GM19023 (cell line): Measurements from ENCODE around the gene TASOR.
A peak's percentile ranks its signal among the peaks of the same experiment; 100 is the strongest.
"Not testable (repeated sequence)": the region's sequence is repeated elsewhere in the genome, so short reads cannot be mapped to it uniquely, and the experiment has no call there.

Source experiments
- ATAC-seq: cut with Tn5 transposase; IDR thresholded peaks from one replicate; pipeline ENCODE4 v1.9.1; 2021; ENCODE audit warnings: mild to moderate bottlenecking, moderate library complexity; ENCODE audit not compliant: unreplicated experiment

TASOR gene, protein sequence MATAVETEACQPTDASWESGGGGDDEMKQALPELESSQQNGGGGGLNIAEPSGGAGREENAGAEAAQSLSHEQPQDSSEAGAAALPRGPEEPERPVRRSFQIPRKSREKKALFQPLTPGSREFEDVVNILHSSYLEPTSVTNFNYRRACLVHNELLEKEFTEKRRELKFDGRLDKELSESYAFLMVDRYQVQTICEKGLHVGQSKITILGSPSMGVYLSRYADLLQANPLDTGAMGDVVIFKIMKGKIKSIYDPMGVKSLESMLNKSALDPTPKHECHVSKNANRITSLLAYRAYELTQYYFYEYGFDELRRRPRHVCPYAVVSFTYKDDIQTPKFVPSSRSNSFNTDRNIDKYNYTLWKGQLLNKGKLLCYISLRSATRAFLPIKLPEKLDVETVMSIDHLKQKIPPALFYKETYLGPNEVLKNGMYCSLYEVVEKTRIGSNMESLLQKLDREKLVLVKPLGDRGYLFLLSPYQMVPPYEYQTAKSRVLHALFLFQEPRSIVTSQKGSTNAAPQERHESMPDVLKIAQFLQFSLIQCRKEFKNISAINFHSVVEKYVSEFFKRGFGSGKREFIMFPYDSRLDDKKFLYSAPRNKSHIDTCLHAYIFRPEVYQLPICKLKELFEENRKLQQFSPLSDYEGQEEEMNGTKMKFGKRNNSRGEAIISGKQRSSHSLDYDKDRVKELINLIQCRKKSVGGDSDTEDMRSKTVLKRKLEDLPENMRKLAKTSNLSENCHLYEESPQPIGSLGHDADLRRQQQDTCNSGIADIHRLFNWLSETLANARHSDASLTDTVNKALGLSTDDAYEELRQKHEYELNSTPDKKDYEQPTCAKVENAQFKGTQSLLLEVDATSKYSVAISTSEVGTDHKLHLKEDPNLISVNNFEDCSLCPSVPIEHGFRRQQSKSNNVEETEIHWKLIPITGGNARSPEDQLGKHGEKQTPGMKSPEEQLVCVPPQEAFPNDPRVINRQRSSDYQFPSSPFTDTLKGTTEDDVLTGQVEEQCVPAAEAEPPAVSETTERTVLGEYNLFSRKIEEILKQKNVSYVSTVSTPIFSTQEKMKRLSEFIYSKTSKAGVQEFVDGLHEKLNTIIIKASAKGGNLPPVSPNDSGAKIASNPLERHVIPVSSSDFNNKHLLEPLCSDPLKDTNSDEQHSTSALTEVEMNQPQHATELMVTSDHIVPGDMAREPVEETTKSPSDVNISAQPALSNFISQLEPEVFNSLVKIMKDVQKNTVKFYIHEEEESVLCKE (N-terminal part only)

DNA sequence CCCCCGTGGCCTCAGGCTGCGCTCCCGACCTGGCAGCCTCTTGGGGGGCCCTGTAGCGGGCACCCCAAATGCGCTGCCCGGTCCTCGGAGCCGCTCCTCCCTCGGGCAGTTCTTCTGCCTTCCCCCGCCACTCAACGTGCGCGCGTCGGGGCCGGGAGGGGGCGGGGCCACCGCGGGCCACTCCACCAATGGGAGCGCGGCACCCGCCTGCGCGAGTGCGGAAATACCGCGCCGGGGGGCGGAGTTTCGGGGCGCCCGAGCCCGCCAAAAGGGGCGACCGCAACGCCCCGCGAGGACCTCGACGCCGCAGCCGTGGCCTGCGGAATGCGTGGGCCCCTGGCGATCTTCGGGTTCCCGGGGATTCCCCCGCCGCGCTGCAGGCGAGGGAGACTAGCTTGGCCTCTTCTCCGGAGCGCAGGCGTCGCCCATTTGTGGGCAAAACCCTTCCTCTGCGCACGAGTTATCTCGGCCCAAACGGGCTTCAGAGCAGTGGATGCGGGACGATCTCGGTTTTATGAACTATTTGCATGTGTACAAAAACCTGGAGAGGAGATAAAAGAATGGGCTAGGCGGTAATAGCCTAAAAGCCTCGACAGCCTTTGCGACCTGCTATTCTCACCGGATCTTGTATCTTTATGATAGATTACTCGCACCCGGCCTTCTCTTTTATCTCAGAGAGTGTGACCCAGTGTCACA, at the start of gene TASOR:
TASOR (minus strand) TSS at position 144 of the 696 bp plus-strand sequence. CDS start 259 bp downstream, outside the sequence.
- peak; percentile 84 for ATAC-seq

DNA sequence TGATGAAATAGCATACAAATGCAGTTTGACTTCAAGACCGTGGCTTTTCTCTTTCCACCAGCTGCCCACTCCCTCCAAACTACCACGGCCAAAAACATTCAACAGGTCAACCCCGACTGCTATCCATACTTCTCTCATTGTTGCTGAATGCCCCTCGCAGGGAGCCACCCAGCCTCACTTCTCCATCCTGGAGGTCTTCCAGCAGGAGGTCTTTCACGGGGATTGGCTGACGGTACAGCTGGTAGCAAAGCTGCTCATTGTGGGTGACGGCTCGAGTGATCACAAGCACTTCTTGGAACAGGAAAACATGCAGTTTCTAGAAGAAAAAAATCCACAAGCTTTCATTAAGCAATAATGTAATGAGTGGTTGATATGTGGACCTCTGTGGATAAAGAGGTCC, 49.0 kb upstream of the TASOR start:
- ATAC-seq, result no peak

DNA sequence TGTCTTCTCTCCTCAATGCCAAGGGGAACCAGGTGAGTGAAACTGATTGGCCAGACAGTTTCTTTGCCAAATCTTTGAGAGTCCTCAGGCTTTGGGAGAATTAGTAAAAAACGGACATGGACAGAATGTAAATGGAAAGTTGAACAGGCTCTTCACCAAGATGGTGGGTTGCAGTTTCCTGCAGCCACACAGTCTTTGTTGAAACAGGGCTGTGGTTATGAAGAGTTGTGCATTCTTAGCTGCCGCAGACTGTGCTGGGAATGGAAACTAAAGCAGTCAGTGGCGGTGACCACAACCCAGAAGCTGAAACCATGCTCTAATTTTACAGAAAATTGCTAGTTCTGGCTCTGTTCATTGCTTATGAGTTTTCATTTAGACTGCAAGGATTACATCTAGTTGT, 42.1 kb upstream of the TASOR start:
- ATAC-seq, result peak; percentile 98

DNA sequence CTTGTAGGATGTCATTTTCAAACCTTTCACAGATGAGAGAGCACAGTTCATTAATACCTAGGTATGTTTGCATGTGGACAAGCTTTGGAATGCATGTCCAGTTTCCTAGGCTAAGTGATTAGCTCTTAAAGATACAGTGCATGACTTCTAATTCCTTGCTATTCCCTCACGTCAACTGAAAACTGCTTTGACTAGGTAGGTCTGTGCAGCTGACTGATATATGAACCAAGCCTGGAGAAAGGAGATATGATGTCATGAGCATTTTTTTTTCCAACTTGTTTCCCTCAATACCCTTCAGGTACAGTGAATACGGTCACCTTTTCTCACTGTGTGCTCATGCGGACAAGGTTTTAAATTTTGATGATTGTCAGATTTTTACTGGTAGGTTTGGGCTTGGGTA, 41.6 kb upstream of the TASOR start:
- peak; percentile 4 for ATAC-seq

DNA sequence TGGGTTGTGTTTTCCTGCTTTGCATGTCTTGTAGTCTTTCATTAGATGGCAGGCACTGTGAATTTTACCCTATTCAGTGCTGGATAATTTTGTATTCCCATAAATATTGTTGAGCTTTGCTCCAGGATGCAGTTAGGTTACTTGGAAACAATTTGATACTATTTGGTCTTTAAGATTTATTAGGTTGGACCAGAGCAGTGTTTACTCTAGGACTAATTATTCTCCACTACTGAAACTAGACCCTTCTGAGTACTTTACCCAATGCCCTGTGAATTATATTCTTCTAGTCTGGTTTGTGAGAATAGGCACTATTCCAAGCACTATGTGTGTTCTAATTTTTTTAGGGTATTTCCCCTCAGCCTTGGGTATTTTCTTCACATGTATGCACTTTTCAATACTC, 37.8 kb upstream of the TASOR start:
- ATAC-seq, result no peak

DNA sequence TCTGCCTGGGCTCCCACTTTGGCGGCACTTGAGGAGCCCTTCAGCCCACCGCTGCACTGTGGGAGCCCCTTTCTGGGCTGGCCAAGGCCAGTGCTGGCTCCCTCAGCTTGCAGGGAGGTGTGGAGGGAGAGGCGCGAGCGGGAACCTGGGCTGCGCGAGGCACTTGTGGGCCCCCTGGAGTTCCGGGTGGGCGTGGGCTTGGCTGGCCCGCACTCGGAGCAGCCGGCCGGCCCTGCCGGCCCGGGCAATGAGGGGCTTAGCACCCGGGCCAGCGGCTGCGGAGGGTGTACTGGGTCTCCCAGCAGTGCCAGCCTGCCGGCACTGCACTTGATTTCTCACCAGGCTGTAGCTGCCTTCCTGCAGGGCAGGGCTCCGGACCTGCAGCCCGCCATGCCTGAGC, 35.7 kb upstream of the TASOR start:
- ATAC-seq, result not testable (repeated sequence)

DNA sequence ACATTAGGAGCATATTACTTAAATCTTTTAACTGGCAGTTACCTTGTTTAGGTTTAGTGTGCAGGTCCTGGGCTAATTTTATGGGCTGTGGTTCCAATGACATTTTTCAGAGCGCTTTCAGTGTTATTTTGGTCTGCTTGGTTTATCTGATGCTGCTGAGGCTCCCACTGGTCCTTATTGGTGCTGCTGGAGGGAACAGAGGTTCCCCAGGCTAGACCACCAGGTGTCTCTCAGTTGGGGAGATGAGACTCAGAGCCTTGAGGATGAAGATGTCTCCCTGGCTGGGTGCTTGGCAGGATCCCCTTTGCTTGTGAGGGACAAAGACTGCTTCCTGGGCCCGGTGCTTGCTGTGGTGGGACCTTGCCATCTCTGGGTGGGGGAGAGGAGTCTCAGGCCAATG, 28.3 kb upstream of the TASOR start:
- ATAC-seq, result no peak

DNA sequence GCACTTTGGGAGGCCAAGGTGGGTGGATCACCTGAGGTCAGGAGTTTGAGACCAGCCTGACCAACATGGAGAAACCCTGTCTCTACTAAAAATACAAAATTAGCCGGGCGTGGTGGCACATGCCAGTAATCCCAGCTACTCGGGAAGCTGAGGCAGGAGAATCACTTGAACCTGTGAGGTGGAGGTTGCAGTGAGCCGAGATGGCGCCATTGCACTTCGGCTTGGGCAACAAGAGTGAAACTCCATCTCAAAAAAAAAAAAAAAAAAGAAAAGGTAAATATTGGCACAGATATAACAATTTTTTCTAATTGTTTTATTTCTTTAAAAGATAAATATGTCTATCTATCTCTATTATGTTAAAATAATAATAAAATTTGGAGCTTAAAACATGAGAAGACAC, 24.3 kb upstream of the TASOR start:
- ATAC-seq, result not testable (repeated sequence)

DNA sequence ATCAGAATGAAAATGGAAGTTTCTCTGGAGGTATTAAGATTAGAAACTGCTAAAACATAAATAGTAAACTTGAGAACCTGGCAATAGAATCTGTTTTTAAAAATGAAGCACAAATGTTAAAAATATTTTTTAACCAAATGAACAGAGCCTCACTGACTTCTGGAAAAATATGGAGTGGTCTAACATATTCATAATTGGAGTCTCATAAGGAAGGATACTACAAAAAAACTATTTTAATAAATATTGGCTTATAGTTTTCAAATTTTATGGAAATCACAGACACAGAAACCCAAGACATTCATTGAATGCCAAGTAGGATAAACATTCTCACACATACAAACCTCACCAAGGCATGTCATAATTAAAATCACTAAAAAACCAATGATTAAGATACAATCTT, 23.6 kb upstream of the TASOR start:
- ATAC-seq, result no peak

DNA sequence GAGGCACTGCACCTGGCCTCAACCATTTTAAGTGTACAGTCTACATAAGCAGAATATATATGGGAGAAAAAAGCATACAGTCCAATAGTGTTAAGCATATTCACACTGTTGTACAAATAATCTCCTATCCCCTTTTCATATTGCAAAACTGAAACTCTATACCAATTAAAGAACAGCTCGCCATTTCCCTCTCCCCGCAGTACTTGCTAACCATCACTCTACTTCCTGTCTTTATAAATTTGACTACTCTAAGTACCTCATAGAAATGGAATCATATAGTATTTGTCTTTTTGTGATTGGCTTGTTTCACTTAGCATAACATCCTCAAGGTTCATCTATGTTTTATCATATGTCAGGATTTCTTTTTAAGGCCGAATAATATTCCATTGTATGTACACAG, 21.6 kb upstream of the TASOR start:
- ATAC-seq, result no peak

DNA sequence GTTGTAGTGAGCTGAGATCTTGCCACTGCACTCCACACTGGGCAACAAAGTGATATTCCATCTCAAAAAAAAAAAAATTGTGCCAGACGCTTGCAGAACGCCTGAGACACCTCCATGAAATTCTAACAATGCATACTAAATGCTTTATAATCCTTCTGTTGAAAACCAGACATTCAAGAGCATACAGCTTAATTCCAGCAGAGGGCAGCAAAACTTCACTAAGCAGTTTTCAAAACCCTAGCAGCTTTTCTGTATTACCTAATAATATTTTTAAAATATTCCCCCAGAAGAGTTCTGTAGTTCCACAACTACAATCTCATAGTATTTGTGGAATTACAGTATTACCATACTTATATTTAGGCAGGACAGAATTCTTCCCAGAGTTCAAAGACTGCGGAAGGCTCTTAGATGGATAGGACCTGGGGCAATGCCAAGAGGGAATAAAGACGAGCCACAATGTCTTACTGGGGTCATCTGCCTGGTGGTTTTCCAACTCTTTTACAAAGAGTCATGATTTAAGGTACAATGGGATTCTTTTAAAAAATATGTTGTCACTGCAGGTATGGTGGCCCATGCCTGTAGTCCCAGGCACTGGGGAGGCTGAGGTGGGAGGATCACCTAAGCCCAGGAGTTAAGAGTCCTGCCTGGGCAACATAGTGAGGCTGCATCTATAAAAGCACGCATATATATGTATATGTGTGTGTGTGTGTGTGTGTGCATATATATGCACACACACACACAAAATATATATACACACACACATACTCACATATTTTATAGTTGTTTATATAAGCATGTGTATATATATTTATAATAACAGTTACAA, 19.6 kb upstream of the TASOR start:
- no peak for ATAC-seq

DNA sequence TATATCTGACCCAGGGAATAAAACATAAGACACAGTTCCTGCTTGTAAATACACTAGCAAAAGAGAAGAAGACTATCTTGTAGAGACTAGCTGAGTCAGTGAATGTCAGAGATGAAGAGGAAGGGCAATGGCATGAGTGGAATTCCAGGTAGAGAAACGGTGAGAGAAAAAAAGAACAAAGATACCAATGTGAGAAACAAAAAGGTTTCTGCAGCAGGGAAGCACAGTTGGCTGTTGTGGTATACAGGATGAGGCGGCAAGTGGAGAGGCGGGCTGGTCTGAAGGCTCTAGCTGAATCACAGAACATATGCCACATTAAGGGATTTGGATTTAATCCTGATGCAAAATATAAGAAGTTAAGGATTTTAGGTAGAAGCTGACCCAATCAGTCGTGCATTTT, 17.1 kb upstream of the TASOR start:
- ATAC-seq, result no peak

DNA sequence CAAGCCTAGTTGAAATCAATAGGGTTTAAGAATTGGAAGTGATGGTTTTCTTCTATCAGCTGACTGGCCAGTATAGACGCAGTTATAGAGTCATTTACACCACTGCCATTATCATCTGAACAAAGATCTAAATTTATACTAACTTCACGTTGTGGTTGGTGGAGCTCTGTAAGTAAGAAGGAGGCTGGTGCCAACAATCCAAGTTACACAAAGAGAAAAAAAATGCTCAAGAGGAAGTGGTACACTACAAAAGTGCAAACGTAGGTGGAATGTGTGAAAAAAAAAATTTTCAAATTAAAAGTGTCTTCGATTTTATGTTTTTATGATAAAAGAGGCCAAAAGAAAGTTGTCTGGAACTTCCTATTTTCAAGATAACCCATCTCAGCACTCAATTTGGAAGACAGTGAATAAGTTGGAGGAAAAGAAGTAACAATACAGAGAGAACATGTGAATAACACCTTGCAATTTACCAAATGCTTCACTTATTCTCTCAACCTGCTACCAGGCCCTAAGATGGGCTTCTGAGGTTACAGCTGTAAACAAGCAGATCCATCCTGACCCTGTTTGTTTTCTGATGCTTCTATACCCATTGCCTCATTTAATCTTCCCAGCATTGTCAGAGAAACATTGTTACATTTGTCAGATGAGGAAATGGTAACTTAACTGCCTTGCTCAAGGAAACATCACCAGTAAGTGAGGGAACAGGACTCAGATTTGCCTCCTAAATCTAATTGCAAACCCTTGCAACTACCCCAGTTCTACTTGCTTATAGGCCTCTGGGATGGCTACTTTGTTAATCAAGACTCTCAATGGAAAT, 12.0 kb upstream of the TASOR start:
- no peak for ATAC-seq

DNA sequence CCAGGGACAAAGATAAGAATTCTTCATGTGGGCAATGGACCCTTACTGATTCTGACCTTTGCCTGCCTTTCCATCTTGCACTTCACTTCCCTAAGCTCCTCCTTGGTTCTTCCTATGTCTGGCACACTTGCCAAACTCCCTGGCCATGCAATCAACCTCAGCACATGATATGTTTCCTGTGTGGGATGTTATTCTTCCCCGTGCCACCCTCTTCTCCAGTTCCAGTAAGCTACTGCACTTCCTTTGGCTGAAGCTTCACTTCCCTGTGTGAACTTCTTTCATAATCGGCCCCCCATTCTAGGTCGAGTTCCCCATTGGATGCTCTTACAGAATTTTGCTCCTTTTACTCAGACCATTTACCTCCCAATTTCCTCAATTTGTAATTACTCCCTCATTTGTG, 10.7 kb upstream of the TASOR start:
- no peak for ATAC-seq

DNA sequence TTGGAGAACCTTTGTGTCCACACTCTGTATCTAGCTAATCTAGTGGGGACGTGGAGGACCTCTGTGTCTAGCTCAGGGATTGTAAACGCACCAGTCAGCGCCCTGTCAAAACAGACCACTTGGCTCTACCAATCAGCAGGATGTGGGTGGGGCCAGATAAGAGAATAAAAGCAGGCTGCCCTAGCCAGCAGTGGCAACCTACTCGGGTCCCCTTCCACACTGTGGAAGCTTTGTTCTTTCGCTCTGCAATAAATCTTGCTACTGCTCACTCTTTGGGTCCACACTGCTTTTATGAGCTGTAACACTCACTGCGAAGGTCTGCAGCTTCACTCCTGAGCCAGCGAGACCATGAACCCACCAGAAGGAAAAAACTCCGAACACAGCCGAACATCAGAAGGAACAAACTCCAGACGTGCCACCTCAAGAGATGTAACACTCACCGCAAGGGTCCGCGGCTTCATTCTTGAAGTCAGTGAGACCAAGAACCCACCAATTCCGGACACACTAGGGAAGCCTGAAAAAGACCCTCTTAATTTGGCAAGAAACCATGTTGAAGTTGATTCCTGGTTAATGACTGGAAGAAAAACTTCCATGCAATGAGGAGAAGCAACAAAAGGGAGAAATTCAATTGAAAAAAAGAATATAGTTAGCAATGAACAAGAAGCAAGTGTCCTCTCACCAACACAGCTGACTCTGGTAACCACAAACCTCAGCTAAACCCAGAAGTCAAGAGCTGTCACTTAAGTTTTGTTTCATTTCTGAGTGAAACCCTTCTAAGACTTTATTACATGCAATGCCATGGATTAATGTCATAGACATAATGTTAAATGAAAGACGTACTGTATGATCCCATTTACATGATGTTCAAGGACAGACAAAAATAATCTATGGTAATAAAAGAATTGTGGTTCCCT, 9.7 kb upstream of the TASOR start:
- peak; percentile 81 for ATAC-seq

DNA sequence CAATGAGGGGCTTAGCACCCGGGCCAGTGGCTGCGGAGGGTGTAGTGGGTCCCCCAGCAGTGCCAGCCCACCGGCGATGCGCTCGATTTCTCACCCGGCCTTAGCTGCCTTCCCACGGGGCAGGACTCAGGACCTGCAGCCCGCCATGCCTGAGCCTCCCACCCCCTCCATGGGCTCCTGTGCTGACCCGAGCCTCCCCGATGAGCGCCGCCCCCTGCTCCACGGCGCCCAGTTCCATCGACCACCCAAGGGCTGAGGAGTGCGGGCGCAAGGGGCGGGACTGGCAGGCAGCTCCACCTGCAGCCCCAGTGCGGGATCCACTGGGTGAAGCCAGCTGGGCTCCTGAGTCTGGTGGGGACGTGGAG, 8.9 kb upstream of the TASOR start:
- not testable (repeated sequence) for ATAC-seq

DNA sequence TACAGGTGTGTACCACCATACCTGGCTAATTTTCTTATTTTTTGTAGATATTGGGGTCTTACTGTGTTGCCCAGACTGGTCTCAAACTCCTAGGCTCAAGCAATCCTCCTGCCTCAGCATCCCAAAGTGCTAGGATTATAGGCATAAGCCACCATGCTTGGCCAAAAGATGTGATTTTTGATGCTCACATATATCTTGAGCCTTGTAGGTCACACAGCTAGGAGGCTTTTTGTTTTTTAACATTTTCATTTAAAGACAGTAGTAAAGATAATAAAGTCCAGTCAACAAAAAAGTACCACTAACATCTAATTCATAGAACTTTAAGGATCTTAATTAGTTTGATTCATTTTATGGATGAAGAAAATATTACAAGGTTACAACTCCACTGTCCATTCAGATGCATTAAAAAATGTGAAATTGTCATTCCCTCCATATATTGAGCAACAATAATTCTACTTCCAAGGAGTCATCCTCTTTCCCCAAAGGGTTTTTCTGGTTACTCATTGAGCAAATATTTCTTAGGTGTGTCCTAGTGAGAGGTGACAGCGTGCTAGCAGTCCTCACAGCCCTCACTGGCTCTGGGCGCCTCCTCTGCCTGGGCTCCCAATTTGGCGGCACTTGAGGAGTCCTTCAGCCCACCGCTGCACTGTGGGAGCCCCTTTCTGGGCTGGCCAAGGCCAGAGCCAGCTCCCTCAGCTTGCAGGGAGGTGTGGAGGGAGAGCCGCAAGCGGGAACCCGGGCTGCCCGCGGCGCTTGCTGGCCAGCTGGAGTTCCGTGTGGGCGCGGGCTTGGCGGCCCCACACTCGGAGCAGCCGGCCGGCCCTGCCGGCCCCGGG, 8.3 kb upstream of the TASOR start:
- no peak for ATAC-seq
